Measurements from ENCODE around the gene GRK1. TPM values are rescaled to one million over a fixed set of nuclear protein-coding genes. Genes with fewer than 3 reads are reported as not detected.
A peak's percentile ranks its signal among the peaks of the same experiment; 100 is the strongest.

GRK1 gene
- total RNA-seq, 1 donor from 2014 or later, result 0.07 TPM

GRCh38 chr13:113746143-113746525, 79.1 kb downstream of the GRK1 start:
- no peak overlapping the region for H3K4me3 Mint-ChIP-seq (ENCODE audit: unreplicated experiment)
- DNase-seq (ENCODE audit: low spot score), result no peak
- H3K4me1 Mint-ChIP-seq (ENCODE audit: low read depth), result peaks cover 3% of the 10 kb centered on the region

GRCh38 chr13:113746671-113747070, 79.7 kb downstream of the GRK1 start:
- Mint-ChIP-seq H3K27me3 (ENCODE audit: low read depth) (no peaks in the 10 kb centered on the region), H3K9me3 (ENCODE audit: low read depth) (no peaks in the 10 kb centered on the region), H3K27ac (ENCODE audit: unreplicated experiment) (no peak overlapping the region), H3K36me3 (ENCODE audit: low read depth) (no peaks in the 10 kb centered on the region), H3K4me1 (ENCODE audit: low read depth) (peaks cover 3% of the 10 kb centered on the region), H3K4me3 (ENCODE audit: unreplicated experiment) (no peak overlapping the region)
- no peak for DNase-seq (ENCODE audit: low spot score)
- TF ChIP-seq, protein P1, sequence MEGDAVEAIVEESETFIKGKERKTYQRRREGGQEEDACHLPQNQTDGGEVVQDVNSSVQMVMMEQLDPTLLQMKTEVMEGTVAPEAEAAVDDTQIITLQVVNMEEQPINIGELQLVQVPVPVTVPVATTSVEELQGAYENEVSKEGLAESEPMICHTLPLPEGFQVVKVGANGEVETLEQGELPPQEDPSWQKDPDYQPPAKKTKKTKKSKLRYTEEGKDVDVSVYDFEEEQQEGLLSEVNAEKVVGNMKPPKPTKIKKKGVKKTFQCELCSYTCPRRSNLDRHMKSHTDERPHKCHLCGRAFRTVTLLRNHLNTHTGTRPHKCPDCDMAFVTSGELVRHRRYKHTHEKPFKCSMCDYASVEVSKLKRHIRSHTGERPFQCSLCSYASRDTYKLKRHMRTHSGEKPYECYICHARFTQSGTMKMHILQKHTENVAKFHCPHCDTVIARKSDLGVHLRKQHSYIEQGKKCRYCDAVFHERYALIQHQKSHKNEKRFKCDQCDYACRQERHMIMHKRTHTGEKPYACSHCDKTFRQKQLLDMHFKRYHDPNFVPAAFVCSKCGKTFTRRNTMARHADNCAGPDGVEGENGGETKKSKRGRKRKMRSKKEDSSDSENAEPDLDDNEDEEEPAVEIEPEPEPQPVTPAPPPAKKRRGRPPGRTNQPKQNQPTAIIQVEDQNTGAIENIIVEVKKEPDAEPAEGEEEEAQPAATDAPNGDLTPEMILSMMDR (IDR thresholded peaks at IDR 0.05), result no peak

More at GRCh38 chr13:113746143-113746525, 79.1 kb downstream of the GRK1 start:
- no peaks in the 10 kb centered on the region for H3K27me3 Mint-ChIP-seq (ENCODE audit: low read depth)
- H3K27ac Mint-ChIP-seq (ENCODE audit: unreplicated experiment), result no peak overlapping the region
- TF ChIP-seq, protein P1 (IDR thresholded peaks at IDR 0.05), result no peak
- no peaks in the 10 kb centered on the region for H3K36me3 Mint-ChIP-seq (ENCODE audit: low read depth)
- no peaks in the 10 kb centered on the region for H3K9me3 Mint-ChIP-seq (ENCODE audit: low read depth)

- Mint-ChIP-seq H3K9me3 (ENCODE audit: low read depth) (no peaks in the 10 kb centered on the region), H3K27me3 (ENCODE audit: low read depth) (no peaks in the 10 kb centered on the region), H3K4me1 (ENCODE audit: low read depth) (no peaks in the 10 kb centered on the region), H3K27ac (ENCODE audit: unreplicated experiment) (no peak overlapping the region), H3K36me3 (ENCODE audit: low read depth) (no peaks in the 10 kb centered on the region), H3K4me3 (ENCODE audit: unreplicated experiment) (no peak overlapping the region)
- peak; percentile 79 for DNase-seq (ENCODE audit: low spot score)
- TF ChIP-seq, protein P1 (IDR thresholded peaks at IDR 0.05), result no peak
Measured at GRCh38 chr13:113747291-113747833, 80.3 kb downstream of the GRK1 start.

DNA sequence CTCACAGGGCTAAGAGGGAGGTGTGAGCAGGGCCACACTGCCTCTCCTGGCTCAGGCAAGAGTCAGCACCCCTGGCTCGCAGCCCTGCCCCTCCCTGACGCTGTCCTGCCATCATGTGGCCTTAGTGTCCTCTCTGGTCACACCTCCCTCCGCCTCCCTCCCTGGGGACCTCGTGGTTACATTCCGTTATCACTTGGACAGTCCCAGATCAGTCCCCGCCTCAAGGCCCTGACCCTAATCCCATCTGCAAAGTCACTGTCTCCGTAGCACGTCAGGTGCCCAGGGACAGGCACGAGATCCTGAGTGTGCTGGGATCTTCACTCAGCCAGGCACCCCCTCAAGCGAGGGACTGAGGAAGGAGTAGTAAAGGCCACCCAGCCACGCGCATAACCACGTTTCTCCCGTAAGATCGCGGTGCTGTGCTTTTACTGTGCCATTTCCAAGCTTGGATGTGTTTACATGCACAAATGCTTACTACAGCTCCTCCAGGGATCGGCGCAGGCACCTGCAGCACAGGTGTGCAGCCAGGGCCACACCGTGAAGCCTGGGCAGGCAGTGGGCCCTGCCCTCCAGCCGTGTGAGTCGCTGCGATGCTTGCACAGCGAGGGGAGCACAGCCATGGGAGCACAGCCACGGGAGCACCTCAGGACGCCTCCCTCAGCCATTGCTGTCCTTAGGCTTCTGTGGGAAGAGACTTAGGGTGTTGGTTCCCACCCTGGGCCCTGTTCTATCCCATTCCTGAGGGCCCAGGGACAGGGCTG, 81.3 kb downstream of the GRK1 start:
- peak; percentile 80 for DNase-seq (ENCODE audit: low spot score)
- no peaks in the 10 kb centered on the region for H3K36me3 Mint-ChIP-seq (ENCODE audit: low read depth)
- H3K27me3 Mint-ChIP-seq (ENCODE audit: low read depth), result peaks cover 5% of the 10 kb centered on the region

DNA sequence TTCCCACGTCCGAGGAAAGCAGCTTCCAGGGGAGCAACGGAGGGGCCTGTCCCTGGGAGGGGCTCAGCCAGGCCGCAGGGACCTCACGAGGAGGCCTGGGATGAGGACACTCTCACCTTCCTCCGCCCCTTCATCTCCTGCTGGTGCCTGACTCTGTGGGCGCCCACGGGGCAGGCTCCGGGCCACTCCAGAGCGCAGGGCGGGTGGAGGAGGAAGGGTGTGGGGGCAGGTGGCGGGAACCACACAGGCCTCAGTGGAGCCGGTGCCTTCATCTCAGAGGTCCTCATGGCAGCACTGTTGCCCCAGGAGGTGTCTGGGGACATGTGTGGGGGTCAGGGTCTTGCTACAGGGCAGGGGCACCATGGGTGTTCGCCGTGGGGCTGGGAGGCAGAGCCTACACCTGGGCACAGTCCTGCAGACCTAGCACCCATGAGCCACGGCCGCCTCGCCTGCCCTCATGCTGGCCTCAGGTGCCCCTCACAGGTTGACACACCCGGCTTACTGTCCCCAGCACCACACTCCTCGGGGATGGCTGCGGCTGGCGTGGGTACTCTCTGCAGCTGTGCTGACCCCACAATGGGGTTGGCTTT, 81.9 kb downstream of the GRK1 start:
- DNase-seq (ENCODE audit: low spot score), result no peak
- no peak overlapping the region for H3K4me3 Mint-ChIP-seq (ENCODE audit: unreplicated experiment)
- no peaks in the 10 kb centered on the region for H3K36me3 Mint-ChIP-seq (ENCODE audit: low read depth)
- H3K4me1 Mint-ChIP-seq (ENCODE audit: low read depth), result no peaks in the 10 kb centered on the region
- H3K27ac Mint-ChIP-seq (ENCODE audit: unreplicated experiment), result no peak overlapping the region
- H3K27me3 Mint-ChIP-seq (ENCODE audit: low read depth), result peaks cover 9% of the 10 kb centered on the region
- H3K9me3 Mint-ChIP-seq (ENCODE audit: low read depth), result no peaks in the 10 kb centered on the region
- TF ChIP-seq, protein P1 (IDR thresholded peaks at IDR 0.05), result no peak

More for the DNA sequence above, 81.3 kb downstream of the GRK1 start:
- TF ChIP-seq, protein P1 (IDR thresholded peaks at IDR 0.05), result no peak
- Mint-ChIP-seq H3K27ac (ENCODE audit: unreplicated experiment) (no peak overlapping the region), H3K9me3 (ENCODE audit: low read depth) (no peaks in the 10 kb centered on the region), H3K4me1 (ENCODE audit: low read depth) (no peaks in the 10 kb centered on the region), H3K4me3 (ENCODE audit: unreplicated experiment) (no peak overlapping the region)
